22Rv1 (cell line): ENCODE data around the gene RPN2.

Experiments used
- ZFX ChIP-seq: fragments of 450-650 bp; IDR thresholded peaks from 2 replicates; pipeline ENCODE4 v1.6.1; 2017; ENCODE audit warnings: antibody characterized with exemption, borderline replicate concordance
- TF ChIP-seq, protein P1 (sequence below): fragments of 450-650 bp; IDR thresholded peaks from 2 replicates; pipeline ENCODE4 v1.5.1; 2017; ENCODE audit warnings: mild to moderate bottlenecking

DNA sequence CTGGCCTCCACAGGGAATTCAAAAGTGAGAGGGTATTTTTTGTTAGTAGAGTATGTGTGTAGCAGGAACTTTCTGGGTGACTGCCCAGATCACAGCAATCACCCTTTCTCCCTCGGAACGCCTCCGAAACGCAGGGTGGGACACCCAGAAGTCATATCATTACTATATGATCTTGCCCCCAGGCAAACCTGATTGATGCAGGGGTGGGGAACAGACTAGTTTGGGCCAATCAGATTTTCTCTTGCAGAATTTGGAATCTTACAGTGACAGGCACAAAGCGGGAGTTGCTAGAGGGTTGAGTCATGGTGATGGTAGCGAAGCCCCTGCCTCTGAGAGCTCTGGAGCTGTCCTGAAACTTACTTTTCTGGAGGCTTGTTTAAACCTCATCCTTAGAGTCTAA lies 16.5 kb upstream of the RPN2 start:
- TF ChIP-seq, protein P1, sequence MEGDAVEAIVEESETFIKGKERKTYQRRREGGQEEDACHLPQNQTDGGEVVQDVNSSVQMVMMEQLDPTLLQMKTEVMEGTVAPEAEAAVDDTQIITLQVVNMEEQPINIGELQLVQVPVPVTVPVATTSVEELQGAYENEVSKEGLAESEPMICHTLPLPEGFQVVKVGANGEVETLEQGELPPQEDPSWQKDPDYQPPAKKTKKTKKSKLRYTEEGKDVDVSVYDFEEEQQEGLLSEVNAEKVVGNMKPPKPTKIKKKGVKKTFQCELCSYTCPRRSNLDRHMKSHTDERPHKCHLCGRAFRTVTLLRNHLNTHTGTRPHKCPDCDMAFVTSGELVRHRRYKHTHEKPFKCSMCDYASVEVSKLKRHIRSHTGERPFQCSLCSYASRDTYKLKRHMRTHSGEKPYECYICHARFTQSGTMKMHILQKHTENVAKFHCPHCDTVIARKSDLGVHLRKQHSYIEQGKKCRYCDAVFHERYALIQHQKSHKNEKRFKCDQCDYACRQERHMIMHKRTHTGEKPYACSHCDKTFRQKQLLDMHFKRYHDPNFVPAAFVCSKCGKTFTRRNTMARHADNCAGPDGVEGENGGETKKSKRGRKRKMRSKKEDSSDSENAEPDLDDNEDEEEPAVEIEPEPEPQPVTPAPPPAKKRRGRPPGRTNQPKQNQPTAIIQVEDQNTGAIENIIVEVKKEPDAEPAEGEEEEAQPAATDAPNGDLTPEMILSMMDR: no peak
- TF ChIP-seq ZFX: no peak
